NCI-H446 (cell line): Measurements from ENCODE around the gene TAB2.
A peak's percentile ranks its signal among the peaks of the same experiment; 100 is the strongest.
"Not testable (repeated sequence)": the region's sequence is repeated elsewhere in the genome, so short reads cannot be mapped to it uniquely, and the experiment has no call there.

Source experiments
- DNase-seq, 2 experiments: peaks; one replicate each; lab custom pipeline; 2025; lab: John Stamatoyannopoulos, UW

TAB2 gene

GRCh38 chr6:149313070-149313469 is 4.4 kb upstream of the TAB2 start:
- DNase-seq, result no peak

- no peak for DNase-seq
Observed at GRCh38 chr6:149313861-149314260, 3.7 kb upstream of the TAB2 start.

DNA sequence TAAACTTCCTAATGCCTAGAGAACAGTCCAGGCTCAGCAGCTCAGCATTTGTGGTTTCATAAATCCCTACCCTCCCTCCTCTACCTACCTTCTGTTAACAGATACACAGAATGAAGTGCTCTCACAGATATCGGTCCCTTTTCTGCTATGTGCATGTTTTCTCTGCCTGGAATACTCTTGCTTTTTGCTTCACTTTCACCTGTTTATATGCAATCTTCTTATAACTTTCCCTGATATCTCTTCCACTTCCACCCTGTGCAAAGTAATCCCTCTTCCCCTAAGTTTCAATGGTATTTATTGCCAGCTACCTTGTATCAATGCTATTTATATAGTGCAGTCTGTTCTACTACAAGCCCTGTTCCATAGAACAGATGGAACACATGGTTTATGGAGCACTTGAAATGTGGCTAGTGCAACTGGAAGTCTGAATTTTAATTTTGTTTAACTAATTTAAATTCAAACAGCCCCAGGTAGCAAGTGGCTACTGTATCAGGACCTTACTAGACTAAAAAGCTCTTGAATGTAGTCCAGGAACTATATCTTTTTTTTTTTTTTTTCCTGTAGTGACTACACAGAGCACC is 3.1 kb upstream of the TAB2 start:
- no peak for DNase-seq

DNA sequence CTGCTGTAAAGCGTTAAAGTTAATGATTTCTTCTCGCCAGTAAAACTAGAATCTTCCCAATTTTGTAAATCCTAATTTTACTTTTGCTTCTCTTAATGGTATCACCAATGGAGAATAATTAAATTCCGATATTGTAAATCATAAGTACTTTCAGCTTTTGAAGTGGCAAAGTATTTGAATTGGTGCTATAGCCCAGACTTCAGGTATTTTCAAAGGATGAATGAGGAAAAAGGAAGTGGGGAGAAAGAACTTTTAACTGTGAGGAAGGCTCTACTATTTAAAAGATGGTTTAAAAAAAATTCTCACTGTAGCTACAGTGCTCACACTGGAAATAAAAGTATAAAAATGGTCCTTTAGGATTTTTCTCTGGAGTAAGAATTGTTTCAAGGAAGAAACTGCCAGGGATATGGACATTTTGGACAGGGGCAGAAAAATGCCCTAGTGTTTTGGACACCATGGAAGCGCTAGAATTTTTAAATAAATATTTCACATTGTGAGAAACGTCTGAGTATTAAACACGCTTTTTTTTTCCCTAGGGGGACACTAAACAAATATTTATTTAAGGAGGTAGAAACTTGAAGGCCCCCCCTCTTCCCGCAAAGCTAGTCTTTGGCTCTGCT is 1.3 kb upstream of the TAB2 start:
- DNase-seq, result no peak

- peak; percentile 58 to 90 for DNase-seq
Observed at GRCh38 chr6:149316740-149317643, 520 bp upstream of the TAB2 start.

DNA sequence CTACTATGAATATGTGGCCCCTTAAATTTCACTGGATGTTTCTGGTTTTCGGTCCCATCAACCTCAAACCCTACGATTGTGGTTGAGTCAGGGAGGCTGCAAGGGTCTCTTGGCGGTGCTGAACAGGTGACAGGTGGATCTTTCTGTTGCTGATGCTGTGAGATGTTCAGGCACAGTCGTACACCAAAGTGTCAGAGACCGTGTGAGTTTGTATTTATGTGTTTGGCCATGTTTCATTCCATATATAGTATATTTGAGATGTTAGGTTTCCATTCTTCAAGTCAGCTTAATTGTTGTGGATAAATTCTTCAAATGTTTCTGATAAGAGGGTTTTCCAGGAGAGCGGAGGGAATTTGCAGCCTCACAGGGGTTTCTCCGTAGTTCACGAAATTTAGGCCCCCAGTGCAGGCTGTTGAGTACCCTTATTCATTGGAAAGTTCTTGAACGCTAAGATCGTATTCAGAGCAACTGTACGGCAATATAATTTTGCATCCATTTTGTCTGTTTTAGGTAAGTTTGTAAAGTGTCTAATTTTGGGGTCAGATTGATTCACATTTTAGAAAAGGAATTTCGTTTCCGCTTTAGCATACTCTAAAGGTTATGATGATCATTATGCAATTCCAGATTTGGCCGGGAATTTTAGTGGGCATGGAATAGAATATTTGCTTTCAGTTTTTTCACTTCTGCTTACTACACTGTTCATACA is 1.2 kb downstream of the TAB2 start:
- DNase-seq, result no peak

DNA sequence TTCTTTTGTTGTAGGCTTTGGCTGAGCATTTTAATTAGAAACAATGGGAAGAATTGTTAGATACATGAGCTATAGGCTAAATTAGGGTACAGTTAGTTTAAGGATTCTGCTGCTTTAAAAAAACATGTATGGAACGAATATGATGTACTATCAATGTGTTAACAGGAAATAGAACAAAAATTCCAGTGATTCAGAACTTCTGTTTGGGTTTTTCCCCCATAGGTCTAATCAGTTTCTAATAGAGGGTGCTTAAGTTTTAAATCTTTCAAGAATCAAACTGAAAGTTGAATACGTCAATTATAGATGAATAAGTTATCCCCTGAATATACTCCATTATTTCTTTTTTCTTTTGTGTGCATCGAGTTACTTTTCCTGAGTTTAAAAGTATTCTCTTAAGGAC is 1.9 kb downstream of the TAB2 start:
- no peak for DNase-seq

DNA sequence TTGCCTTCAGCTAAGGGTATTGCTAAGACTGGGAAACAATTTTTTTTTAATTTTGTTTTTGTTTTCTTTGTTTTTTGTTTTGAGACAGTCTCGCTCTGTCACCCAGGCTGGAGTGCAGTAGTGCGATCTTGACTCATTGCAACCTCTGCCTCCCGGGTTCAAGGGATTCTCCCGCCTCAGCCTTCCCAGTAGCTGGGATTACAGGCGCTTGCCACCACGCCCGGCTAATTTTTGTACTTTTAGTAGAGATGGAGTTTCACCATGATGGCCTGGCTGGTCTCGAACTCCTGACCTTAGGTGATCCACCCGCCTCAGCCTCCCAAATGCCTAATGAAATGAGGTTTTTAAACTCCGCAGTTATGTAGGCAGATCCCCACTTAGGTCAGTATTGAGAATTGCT is 2.5 kb downstream of the TAB2 start:
- DNase-seq, result not testable (repeated sequence)

DNA sequence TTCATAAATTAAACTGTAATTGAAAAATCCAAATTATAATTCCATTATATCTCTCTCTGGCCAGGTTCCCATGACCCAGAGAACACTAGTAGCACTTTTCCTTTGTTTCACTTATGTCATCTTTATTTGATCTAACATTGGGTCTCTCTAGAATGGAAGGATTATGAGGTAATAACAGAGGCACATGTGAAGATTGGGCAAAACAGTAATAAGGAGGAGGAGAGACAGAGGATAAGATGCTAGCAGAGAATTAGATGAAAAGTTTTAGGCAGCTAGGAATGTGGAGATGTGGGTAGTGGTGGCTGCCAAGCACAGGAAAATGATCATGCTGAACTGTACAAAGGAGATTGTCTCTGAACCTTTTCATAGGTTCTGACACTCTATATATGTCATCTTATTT is 3.3 kb downstream of the TAB2 start:
- no peak for DNase-seq

DNA sequence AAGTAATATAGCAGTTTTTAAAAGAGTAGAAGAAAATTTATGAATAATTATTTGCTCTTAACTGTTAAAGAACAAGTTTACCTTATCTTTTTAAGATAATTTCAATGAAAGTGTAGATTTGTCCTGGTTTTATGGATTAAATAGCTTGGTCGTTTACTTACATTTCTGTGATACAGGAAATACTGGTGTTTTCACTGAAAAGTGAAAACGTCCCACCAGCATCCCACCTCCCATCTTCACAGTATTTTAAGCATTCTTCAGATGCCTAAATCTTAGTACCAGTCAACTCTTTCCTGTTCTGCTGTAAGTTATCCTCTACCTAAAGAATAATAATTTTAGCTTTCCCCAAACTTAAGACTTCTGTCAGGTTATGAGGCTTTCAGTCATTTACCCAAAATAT is 5.8 kb downstream of the TAB2 start:
- DNase-seq, result no peak

GRCh38 chr6:149323925-149324324 is 6.4 kb downstream of the TAB2 start:
- DNase-seq, result no peak

GRCh38 chr6:149324428-149324827 is 6.9 kb downstream of the TAB2 start:
- DNase-seq, result no peak

GRCh38 chr6:149325648-149326236 is 8.2 kb downstream of the TAB2 start:
- DNase-seq, result no peak

- no peak for DNase-seq
Observed at GRCh38 chr6:149327638-149328037, 10.1 kb downstream of the TAB2 start.

DNA sequence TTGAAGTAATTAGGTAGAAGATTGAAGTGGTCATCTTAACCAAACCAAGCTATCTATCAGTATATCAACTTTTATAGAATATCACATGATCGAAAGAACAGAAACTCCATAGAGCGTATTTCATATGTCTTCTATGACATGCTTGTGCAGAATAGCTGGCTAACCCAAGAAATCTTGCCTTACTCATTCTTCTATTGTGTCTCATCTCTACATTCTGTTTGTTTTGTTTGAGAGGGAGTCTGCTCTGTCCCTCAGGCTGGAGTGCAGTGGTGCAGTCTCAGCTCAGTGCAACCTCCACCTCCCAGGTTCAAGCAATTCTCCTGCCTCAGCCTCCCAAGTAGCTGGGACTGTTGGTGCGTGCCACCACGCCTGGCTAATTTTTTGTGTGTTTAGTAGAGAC is 10.6 kb downstream of the TAB2 start:
- DNase-seq, result no peak

GRCh38 chr6:149329529-149329928 is 12.0 kb downstream of the TAB2 start:
- DNase-seq, result no peak

DNA sequence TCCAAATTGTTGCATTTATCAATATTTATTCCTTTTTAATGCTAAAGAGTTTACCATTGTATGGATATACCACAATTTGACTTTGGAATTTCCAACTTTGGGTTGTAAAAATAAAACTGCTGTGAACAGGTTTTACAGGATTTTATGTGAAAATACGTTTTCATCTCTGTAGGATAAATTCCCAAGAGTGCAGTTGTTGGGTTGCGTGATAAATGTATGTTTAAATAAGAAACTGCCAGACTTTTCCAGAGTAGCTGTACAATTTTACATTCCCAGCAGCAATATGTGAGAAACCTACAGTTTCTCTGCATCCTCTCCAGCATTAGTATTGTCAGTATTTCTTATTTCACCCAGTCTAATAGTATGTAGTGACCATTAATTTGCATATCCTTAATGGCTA is 12.6 kb downstream of the TAB2 start:
- DNase-seq, result no peak

DNA sequence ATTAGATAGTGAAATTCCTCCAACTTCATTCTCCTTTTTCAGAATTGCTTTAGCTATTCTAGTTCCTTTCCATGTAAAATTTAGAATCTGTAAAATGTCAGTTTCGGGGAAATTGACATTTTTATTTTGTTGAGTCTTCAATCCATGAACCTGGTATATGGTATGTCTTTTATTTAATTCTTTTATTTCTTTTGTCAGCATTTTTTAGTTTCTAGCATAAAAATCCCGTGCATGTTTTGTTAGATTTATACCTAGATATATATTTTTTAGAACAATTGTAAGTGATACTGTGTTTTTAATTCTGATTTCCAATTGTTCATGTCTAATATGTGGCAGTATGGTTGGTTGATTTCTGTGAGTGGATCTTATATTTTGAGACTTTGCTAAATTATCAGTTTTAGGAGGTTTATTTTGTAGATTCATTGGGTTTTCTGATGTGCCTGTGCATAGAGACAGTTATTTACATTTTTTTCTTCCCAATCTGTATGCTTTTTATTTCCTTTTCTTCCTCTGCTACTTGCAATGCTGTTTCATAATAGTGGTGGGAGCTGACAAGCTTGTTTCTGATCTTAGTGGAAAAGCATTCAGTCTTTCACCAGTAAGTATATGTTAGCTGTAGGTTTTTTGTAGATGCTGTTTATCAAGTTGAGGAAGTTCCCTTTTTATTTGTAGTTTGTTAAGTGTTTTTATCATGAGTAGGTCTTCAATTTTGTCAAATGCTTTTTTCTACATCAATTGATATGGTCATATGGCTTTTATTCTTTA is 13.7 kb downstream of the TAB2 start:
- no peak for DNase-seq

DNA sequence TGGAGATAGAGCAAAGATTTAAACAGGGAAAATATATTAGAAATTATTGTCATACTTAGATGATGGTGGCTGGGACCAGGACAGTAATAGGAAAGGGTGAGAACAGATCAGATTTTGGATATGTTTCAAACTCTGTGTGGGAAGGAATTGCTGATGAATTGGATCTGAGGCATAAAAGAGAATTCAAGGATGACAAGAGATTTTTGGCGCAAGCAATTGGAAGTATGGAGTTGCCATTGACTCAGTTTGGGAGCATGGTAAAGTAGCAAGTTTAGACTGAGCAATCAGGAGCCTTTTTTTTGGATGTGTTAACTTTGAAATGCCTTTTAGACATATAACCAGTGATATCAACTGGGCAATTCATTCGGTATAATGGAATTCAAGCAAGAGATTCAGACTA is 14.4 kb downstream of the TAB2 start:
- no peak for DNase-seq

- no peak for DNase-seq
Observed at GRCh38 chr6:149332602-149333265, 15.2 kb downstream of the TAB2 start.

DNA sequence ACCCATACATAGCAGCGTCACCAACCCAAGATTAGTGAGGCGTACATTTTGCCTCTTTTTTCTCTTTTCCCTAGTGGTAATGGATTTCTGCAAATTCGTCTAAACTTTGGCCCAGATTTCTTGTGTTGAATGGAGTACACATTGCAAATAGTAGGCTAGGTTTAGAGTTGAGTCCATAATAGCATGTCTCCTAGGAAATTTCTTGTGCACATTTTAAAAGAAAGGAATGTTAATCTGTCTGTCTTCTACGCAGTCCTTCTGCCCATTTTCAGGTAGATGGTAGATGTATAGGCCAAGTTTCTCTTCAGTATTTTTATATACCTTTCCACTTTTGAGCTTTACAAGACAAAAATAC is 15.7 kb downstream of the TAB2 start:
- no peak for DNase-seq
